B cell (primary cell): ENCODE results near the gene YPEL4.

Experiments used
- CTCF ChIP-seq: fragments of 200-600 bp; IDR thresholded peaks from one replicate; pipeline ENCODE4 v1.8.0; 2022; ENCODE audit warnings: antibody characterized with exemption, mild to moderate bottlenecking
- EZH2 ChIP-seq: IDR thresholded peaks from 2 replicates; pipeline ENCODE4 v1.6.1; 2012; ENCODE audit warnings: borderline replicate concordance, low read depth, mild to moderate bottlenecking, moderate library complexity, low read length; ENCODE audit not compliant: insufficient read depth, poor library complexity, severe bottlenecking

- TF ChIP-seq CTCF (no peak), EZH2 (no peak)
Measured at GRCh38 chr11:57675176-57675941, 25.6 kb upstream of the YPEL4 start.
